Measurements from ENCODE around the gene ELOVL2.

GRCh38 chr6:11042025-11042749 lies 1.9 kb downstream of the ELOVL2 start:
- no peak for TF ChIP-seq CTCF (IDR thresholded peaks at IDR 0.05; ENCODE audit: poor library complexity)
- TF ChIP-seq EZH2phosphoT487 (IDR thresholded peaks at IDR 0.05; ENCODE audit: low read depth, severe bottlenecking, unreplicated experiment) = no peak
- TF ChIP-seq EZH2 (IDR thresholded peaks at IDR 0.05; ENCODE audit: borderline replicate concordance) = no peak

All from hepatocyte (in vitro differentiated cells).